Erythroblast (primary cell): ENCODE measurements around the gene OR51B4.

Experiments used
- GATA1 ChIP-seq: IDR thresholded peaks from 2 replicates; pipeline ENCODE4 v1.6.1; 2011; ENCODE audit warnings: low read depth, mild to moderate bottlenecking, control low read depth, low read length, moderate library complexity
- POLR2A ChIP-seq: IDR thresholded peaks from 2 replicates; pipeline ENCODE4 v1.6.1; 2011; ENCODE audit warnings: mild to moderate bottlenecking, low read length

DNA sequence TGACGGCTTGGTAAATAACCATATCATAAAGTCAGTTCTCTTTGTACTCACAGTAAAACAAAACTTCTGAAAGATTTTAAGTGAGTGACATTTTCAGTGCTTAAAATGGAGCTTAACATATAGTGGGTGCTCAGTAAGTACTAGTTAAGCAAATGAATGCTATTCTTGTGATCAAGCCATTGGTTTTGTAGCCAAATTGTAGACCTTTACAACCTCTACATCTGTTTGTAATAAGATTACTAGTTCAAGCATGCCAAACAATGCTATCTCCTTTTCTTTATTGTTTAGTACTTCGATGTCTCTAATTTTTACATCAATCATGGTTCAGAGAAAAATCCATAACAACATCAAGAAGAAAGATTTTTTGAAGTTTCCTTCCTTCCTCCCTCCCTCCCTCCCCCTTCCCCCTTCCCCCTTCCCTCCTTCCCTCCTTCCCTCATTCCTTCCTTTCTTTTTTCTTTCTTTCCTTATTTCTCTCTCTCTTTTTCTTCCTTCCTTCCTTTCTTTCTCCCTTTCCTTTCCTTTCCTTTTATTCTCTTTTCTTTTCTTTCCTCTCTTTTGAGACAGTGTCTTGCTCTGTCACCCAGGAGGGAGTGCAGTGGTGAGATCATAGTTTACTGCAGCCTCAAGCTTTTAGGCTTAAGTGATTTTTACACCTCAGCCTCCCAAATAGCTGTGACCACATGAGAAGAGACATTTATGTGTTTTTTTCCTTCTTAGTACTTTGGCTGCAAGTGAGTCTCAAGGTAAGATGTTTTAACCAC is 5.7 kb upstream of the OR51B4 start:
- no peak for TF ChIP-seq POLR2A
- TF ChIP-seq GATA1, result no peak
